LNCaP clone FGC (cell line): Measurements from ENCODE around the gene AMER2.

Experiments used
- DNase-seq: peaks from one replicate; pipeline ENCODE4 v3.0.0-alpha.2; 2011; ENCODE audit warnings: low read depth
- H3K4me3 ChIP-seq: 2 replicates; pipeline ENCODE4 v1.5.1; 2011; ENCODE audit warnings: mild to moderate bottlenecking, low read depth, low read length, control low read depth
- TF ChIP-seq, protein P1 (sequence below): IDR thresholded peaks from 2 replicates; pipeline ENCODE4 v1.5.1; 2012; ENCODE audit warnings: mild to moderate bottlenecking; ENCODE audit not compliant: control insufficient read depth, insufficient read depth; ENCODE audit errors: extremely low read depth

Gene AMER2

DNA sequence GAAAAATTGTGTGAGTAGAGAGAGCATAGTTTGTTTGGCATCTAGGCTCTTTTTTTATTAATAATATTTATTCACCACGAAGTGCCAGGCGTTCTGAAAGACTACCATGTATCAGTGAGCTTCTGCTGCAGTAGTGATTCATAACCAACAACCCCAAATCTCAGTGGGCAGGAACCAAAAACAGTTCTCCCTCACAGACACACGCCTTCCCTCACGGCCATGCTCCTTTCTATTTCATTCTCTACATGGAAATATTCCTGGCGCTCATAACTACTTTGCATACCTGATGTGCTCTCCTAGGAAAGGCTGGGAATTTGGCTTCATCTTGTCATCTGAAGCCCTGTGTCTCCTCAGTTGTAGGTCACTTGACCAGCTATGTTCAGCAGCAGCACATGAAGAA is 26.6 kb upstream of the AMER2 start:
- TF ChIP-seq, protein P1, sequence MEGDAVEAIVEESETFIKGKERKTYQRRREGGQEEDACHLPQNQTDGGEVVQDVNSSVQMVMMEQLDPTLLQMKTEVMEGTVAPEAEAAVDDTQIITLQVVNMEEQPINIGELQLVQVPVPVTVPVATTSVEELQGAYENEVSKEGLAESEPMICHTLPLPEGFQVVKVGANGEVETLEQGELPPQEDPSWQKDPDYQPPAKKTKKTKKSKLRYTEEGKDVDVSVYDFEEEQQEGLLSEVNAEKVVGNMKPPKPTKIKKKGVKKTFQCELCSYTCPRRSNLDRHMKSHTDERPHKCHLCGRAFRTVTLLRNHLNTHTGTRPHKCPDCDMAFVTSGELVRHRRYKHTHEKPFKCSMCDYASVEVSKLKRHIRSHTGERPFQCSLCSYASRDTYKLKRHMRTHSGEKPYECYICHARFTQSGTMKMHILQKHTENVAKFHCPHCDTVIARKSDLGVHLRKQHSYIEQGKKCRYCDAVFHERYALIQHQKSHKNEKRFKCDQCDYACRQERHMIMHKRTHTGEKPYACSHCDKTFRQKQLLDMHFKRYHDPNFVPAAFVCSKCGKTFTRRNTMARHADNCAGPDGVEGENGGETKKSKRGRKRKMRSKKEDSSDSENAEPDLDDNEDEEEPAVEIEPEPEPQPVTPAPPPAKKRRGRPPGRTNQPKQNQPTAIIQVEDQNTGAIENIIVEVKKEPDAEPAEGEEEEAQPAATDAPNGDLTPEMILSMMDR = no peak
- H3K4me3 ChIP-seq = no peak overlapping the region
- no peak for DNase-seq

DNA sequence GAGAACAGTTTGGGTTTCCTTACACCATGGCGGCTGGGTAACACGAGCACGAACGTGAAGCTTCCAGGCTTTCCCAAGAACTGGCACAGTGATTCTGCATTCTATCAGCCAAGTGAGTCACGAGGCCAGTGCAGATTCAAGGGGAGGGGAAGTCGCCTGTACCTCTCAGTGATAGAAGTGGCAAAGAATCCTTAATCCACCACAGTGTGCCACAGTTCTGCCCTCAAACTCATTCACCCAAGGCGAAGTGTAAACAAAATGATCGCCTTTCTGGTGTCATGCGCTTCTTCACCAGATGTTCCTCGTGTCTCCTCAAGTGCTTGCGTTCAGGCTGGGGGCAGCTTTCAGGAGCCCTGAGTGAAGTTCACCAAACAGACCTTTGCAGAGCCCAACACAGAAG is 24.9 kb upstream of the AMER2 start:
- TF ChIP-seq, protein P1 = no peak
- H3K4me3 ChIP-seq = no peak overlapping the region
- no peak for DNase-seq

DNA sequence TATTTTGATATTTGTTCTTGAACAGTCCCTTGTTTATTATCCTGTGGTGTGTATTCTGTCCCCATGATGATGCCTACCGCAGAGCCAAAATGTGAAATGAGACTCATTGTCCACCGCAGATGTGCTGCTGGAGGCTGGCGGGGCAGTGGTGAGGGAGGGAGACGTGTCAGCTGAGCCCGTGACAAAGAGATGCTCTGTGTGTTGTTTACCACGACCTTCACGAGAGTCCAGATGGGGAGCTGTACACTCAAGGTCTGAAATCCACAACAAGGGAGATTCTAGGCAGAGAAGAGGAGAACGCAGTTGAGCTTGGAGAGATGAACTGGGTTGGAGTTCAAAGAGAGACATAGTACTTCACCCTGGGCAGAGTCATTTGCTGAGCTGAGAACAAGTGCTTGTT is 20.8 kb upstream of the AMER2 start:
- no peak for DNase-seq
- TF ChIP-seq, protein P1 = no peak
- H3K4me3 ChIP-seq = no peak overlapping the region

DNA sequence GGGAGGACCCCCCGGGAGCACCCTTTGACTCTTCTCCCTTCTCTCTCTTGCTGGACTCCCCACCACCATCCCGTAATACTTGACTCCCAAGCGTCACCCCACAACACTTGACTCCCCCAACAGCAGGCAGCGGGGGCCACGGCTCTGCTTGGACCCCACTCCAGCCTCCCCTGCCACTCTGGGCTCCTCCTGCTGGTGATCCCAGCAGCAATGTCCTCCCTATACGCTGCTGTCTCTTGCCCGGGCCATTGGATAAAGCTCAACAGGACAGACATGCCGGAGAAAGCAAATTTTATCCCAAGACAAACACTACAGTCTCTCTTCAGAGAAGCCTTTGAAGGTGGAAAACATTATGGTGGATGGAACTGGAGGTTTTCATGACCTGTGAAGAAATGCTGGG is 20.4 kb upstream of the AMER2 start:
- no peak for DNase-seq
- H3K4me3 ChIP-seq = no peak overlapping the region
- TF ChIP-seq, protein P1 = no peak

DNA sequence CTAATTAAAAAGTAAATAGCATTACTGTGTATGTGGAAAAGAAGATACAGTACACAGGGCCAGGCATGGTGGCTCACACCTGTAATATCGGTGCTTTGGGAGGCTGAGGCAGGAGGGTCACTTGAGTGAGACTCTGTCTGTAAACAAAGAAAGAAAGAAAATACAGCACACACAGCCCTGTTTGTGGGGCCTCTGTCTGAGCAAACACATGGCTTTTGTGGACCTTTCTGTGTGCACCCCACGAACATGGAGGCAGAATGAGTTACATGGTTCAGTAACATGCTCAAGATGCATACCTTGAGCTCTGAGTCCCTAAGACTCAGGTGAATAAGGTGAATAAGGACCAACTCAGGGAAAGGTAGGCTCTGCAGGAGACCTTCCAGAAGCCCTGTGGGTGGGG is 20.0 kb upstream of the AMER2 start:
- no peak for DNase-seq
- TF ChIP-seq, protein P1 = no peak
- no peak overlapping the region for H3K4me3 ChIP-seq

DNA sequence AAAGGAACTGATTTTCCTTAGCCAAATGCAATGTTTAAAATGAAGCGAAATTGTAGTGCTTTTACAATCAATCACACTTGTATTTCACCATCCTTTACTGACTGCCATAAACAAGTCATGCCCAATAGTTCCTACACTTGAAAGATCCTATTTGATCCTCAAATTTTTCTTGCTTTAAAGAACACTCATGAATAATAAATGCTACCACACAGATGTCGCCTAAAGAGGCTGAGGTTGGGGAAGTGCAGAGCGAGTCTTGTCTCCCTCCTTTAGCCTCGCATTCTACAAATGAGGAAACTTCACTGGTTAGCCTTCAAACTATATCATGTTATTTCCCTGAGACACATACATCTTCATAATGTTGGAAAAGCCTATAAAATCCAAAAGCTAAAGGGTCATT is 18.7 kb upstream of the AMER2 start:
- no peak for DNase-seq
- no peak overlapping the region for H3K4me3 ChIP-seq
- TF ChIP-seq, protein P1 = no peak

DNA sequence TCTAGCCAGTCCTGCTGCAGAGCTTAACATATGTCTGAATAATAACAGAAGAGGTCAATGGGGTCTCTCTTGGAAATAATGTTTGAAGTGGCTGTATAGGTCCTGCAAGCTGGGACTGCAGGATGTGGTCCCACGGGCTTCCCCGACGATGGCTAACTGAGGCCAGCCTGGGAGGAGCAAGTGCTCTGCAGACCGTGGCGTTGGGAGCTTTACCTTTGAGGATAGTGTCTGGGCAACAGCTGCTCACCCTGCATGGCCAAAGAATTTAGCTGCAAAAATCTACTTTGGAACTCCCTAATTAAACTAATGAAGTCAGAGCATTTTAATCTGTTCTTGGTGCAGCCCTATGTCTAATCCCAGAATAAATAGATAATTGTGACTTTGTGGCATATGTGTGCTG is 18.2 kb upstream of the AMER2 start:
- TF ChIP-seq, protein P1 = no peak
- no peak for DNase-seq
- no peak overlapping the region for H3K4me3 ChIP-seq
